Kidney (tissue), 14 donors: ENCODE measurements around the gene AP4M1. TPM values are rescaled to one million over a fixed set of nuclear protein-coding genes. Genes with fewer than 3 reads are reported as not detected.

Experiments used
- DNase-seq, 5 donors: peaks; one replicate each; pipeline ENCODE4 v3.0.0-alpha.2; 2013 to 2020
- FAIRE-seq: peaks from 2 replicates; lab custom pipeline; 2012; peaks lifted over from hg19 to GRCh38; lab: Jason Lieb, UNC
- H3K27ac ChIP-seq, 2 donors: one replicate each; pipeline ENCODE4 v1.7.0; 2013; ENCODE audit warnings: low read depth in 2 of 2, low read length in 2 of 2, inconsistent platforms in 1 of 2
- H3K27me3 ChIP-seq: one replicate; pipeline ENCODE4 v1.7.1; 2013; ENCODE audit warnings: low read length, inconsistent platforms; ENCODE audit not compliant: control insufficient read depth, insufficient read depth
- H3K36me3 ChIP-seq, 3 donors: one replicate each; pipeline versions ENCODE4 v1.7.0 to v1.7.1; 2013; ENCODE audit warnings: low read length in 3 of 3, control low read depth in 1 of 3, inconsistent platforms in 1 of 3; ENCODE audit not compliant: insufficient read depth in 3 of 3, control insufficient read depth in 2 of 3
- H3K4me1 ChIP-seq, 3 donors: one replicate each; pipeline versions ENCODE4 v1.7.0 to v1.7.1; 2013; ENCODE audit warnings: low read length in 3 of 3, inconsistent platforms in 1 of 3, low read depth in 1 of 3; ENCODE audit not compliant: control insufficient read depth in 2 of 3, insufficient read depth in 2 of 3
- H3K4me3 ChIP-seq, 3 donors: one replicate each; pipeline versions ENCODE4 v1.7.0 to v1.8.1; 2013; ENCODE audit warnings: low read length in 3 of 3, control low read depth in 1 of 3, inconsistent platforms in 1 of 3
- H3K9ac ChIP-seq, 3 donors: one replicate each; pipeline versions ENCODE4 v1.7.0 to v1.7.1; 2013; ENCODE audit warnings: low read length in 3 of 3, control low read depth in 1 of 3, inconsistent platforms in 1 of 3
- H3K9me3 ChIP-seq, 3 donors: one replicate each; pipeline versions ENCODE4 v1.7.0 to v1.7.1; 2013; ENCODE audit warnings: low read length in 3 of 3, control low read depth in 1 of 3, inconsistent platforms in 1 of 3; ENCODE audit not compliant: control insufficient read depth in 2 of 3, insufficient read depth in 1 of 3
- intact Hi-C: fragments of 100-400 bp; cut with DNase I; formaldehyde crosslinking; loops from one replicate; pipeline ENCODE4 v1.11.1; 2022
- polyA plus RNA-seq: library from polyadenylated mRNA; stranded (reverse); fragments of 350-450 nt; fragmentation: Illumina TruSeq; extraction: RNeasy Lipid Tissue Mini Kit (QIAGEN cat#74804); gene quantifications from one replicate; pipeline ENCODE4 v1.2.3, GENCODE V29; 2014; ENCODE audit warnings: low read depth, low replicate concordance; ENCODE audit not compliant: insufficient read depth
- total RNA-seq: library from RNA; stranded (reverse); fragmentation: NEBNext Ultra II Directional; extraction: Animal tissue kit (Norgen Biotek cat#: 25700); gene quantifications from one replicate; pipeline ENCODE4 v1.2.1, GENCODE V29; 2021
- TF ChIP-seq, protein P1 (sequence below): IDR thresholded peaks from 3 replicates; pipeline ENCODE4 v1.5.1; 2012; ENCODE audit warnings: mild to moderate bottlenecking, moderate library complexity, borderline replicate concordance; ENCODE audit not compliant: insufficient read depth; ENCODE audit errors: extremely low read depth
- donor health status: control.
- donor health status: control.
- donor health status: control.
- donor health status: control.
- donor health status: control.
- donor health status: DM: yes; HTN: yes; CAD: no.
- donor health status: Normal renal cell carcinoma (clear cell type).

Gene AP4M1
- total and polyA plus RNA-seq, 2 donors from 2014 or later = 16.4 to 22.8 TPM

GRCh38 chr7:100088621-100089457 lies 12.6 kb upstream of the AP4M1 start, which contains the start of gene COPS6:
TSS of gene COPS6 (plus strand) at chr7:100088969. CDS start at chr7:100088991, 22 bp downstream.
- H3K27ac ChIP-seq = peak within 1 kb of the TSS; percentile 88 to 92
- peaks cover 6 to 31% (median 29%) of the 10 kb centered on the region in 3 donors for H3K36me3 ChIP-seq
- TF ChIP-seq, protein P1, sequence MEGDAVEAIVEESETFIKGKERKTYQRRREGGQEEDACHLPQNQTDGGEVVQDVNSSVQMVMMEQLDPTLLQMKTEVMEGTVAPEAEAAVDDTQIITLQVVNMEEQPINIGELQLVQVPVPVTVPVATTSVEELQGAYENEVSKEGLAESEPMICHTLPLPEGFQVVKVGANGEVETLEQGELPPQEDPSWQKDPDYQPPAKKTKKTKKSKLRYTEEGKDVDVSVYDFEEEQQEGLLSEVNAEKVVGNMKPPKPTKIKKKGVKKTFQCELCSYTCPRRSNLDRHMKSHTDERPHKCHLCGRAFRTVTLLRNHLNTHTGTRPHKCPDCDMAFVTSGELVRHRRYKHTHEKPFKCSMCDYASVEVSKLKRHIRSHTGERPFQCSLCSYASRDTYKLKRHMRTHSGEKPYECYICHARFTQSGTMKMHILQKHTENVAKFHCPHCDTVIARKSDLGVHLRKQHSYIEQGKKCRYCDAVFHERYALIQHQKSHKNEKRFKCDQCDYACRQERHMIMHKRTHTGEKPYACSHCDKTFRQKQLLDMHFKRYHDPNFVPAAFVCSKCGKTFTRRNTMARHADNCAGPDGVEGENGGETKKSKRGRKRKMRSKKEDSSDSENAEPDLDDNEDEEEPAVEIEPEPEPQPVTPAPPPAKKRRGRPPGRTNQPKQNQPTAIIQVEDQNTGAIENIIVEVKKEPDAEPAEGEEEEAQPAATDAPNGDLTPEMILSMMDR = no peak
- no peak for FAIRE-seq
- DNase-seq = peak; percentile 82 to 94 (median 89)
- intact Hi-C loops = no loop called here
- H3K27me3 ChIP-seq = no peaks in the 10 kb centered on the region
- H3K4me1 ChIP-seq = peaks cover 0 to 7% (median 4%) of the 10 kb centered on the region in 3 donors
- peak within 1 kb of the TSS; percentile 69 to 86 (median 77) for H3K9ac ChIP-seq
- no peaks in the 10 kb centered on the region for H3K9me3 ChIP-seq
- H3K4me3 ChIP-seq = peak within 1 kb of the TSS; percentile 78 to 98 (median 81)

DNA sequence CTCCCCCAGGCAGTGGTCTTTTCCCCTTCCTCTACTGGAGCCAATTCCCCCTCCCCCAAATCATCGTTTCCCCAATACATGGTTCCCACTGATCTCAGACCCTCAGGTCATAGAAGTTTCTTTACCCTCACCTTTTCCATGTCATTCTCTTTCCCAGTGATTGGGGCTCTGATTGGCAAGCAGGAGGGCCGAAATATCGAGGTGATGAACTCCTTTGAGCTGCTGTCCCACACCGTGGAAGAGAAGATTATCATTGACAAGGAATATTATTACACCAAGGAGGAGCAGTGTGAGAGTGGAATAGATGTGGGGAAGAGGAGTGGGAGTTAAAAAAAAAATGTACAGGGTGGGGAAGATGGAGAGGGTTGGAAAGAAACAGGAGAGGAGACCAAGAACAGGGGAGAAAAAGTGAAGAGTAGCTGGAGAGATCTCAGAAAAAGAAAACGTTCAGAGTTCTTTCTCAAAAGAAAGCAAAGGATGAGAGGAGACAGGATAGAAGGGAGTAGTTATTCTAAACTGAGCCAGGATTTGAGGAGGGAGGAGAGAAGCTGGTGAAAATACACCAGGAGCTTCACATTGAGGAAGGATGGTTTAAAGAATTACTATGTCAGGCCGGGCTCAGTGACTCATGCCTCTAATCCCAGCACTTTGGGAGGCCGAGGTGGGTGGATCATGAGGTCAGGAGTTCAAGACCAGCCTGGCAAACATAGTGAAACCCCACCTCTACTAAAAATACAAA lies 11.8 kb upstream of the AP4M1 start:
- TF ChIP-seq, protein P1 = no peak
- peak overlapping the region in 1 of 2 donors; percentile 92 for H3K27ac ChIP-seq
- no peak for DNase-seq
- H3K9ac ChIP-seq = peak overlapping the region; percentile 69 to 86 (median 77)
- no peak for FAIRE-seq
- H3K4me1 ChIP-seq = peaks cover 0 to 7% (median 4%) of the 10 kb centered on the region in 3 donors
- H3K27me3 ChIP-seq = no peaks in the 10 kb centered on the region
- peak overlapping the region; percentile 77 to 98 (median 81) for H3K4me3 ChIP-seq
- H3K9me3 ChIP-seq = no peaks in the 10 kb centered on the region
- intact Hi-C loops = no loop called here
- peaks cover 7 to 38% (median 32%) of the 10 kb centered on the region in 3 donors for H3K36me3 ChIP-seq

GRCh38 chr7:100090527-100091410 lies 10.7 kb upstream of the AP4M1 start:
- intact Hi-C loops = no loop called here
- Histone ChIP-seq H3K9me3 (no peaks in the 10 kb centered on the region), H3K4me3 (no peak overlapping the region), H3K27ac (no peak overlapping the region), H3K36me3 (peaks cover 10 to 49% (median 32%) of the 10 kb centered on the region in 3 donors), H3K27me3 (no peaks in the 10 kb centered on the region), H3K9ac (no peak overlapping the region), H3K4me1 (peaks cover 0 to 7% (median 4%) of the 10 kb centered on the region in 3 donors)
- DNase-seq = no peak
- FAIRE-seq = no peak
- TF ChIP-seq, protein P1 = no peak
